DMS79 (cell line): ENCODE data around the gene MAPK14.

Source experiments
- DNase-seq: peaks from one replicate; lab custom pipeline; 2025; lab: John Stamatoyannopoulos, UW

The MAPK14 gene

DNA sequence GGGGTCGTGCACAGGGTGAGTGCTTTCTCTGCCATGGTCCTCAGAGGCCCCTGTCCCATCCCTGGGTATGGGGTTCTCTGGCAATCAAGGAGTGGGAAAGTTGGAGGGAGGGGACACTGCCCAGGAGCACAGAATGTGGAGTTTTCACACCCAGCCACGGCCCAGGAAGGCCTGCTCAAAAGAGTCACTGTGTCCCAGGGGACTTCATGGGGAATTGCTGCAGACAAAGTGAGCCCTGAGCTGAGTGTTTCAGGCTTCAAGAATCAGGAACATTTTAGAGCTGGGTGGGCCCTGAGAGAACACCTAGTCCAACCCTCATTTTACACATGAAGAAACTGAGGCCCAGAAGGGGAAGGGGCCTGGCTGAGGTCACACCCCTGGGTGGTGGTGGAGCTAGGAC, 108.4 kb downstream of the MAPK14 start:
- DNase-seq: no peak

GRCh38 chr6:36136551-36136950, 108.9 kb downstream of the MAPK14 start:
- no peak for DNase-seq

- DNase-seq: no peak
Observed at GRCh38 chr6:36138667-36139066, 111.1 kb downstream of the MAPK14 start.

GRCh38 chr6:36139431-36139830, 111.8 kb downstream of the MAPK14 start:
- DNase-seq: no peak

GRCh38 chr6:36139991-36140710, 112.5 kb downstream of the MAPK14 start:
- DNase-seq: no peak

DNA sequence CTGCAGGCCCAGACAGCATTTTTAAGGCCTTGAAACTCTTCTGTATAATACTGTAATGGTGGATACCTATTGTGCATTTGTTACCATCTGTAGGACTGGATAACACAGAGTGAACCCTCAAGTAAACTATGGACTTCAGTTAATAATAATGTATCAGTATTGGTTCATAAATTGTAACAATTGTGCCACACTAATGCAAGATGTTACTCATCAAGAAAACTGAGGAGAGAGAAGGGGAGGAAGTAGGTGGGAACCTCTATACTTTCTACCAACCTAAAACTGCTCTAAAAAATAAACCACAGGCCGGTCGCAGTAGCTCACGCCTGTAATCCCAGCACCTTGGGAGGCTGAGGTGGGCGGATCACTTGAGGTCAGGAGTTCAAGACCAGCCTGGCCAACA, 113.5 kb downstream of the MAPK14 start:
- DNase-seq: no peak

DNA sequence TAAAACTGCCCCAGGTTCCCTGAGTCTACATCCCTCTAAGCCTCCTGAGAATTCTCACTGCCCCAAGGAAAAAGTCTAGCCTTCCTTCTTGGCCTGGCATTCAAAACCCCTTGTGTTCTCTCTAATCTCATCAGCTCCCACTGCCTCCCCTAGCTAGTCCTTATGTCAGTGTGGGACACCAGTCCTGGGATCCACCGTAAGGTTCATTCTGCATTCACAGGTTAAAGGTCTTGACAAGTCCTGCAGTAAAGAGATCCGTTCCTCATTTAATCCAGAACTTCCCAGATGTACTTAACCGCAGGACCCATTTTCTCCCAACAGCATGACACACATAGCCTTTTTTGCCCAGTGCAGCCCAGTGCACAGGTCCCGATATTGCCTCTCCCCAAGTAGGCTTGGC, 114.4 kb downstream of the MAPK14 start:
- DNase-seq: no peak

GRCh38 chr6:36142971-36143838, 115.6 kb downstream of the MAPK14 start:
- no peak for DNase-seq

DNA sequence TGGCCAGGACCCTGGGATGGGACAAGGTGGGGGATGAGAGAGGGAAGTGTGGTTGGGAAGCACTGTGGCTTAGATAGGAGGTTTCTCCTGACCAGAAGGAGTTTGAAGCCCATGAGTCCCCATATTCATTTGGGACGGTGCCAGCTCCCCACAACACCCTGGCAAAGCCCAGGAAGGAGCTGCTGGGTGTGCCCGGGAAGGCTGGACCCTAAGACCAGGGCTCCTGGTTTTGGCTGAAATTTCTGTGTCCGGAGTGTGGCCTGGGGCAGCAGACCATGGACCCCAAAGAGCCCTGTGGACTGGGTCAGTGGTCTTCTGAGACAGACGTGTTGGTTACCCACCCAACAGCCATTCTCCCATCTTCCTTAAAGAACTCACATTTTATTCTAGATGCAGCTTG, 117.9 kb downstream of the MAPK14 start:
- DNase-seq: no peak

DNA sequence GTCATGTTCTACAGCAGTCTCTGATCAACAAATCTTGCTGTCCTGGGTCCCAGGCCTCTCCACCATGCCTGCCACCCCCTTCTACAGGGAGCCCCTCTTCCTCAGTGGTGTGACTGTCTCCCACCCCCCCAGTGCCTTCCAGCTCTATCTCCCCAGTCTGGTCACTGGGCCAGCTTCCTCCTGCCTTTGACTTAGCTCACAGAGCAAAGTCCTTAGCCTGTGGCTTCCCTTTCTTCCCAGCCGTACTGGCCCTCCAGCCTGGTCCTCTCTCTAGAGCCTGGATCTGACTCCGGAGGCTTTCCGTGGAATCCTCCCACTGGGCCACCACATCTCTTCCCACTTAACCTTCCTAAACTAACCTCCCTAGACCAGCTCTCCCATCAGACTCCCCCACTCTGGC, 119.7 kb downstream of the MAPK14 start:
- no peak for DNase-seq

DNA sequence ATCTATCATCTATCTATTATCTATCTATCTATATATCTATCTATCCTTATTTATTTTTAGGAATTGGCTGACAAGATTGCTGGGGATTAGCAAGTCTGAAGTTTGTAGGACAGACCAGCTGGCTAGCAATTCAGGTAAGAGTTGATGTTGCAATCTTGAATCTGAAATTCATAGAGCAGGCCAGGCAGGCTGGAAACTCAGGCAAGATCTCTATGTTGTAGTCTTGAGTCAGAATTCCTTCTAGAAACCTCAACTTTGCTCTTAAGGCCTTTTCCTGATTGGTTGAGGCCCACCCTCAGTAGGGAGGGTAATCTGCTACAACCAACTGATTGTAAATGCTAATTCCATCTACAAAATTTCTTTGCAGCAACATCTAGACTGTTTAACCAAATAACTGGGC, 121.9 kb downstream of the MAPK14 start:
- no peak for DNase-seq

- DNase-seq: no peak
Observed at GRCh38 chr6:36150283-36150682, 122.7 kb downstream of the MAPK14 start.

GRCh38 chr6:36154286-36154685, 126.7 kb downstream of the MAPK14 start:
- DNase-seq: peak; percentile 18

GRCh38 chr6:36155662-36156061, 128.1 kb downstream of the MAPK14 start:
- no peak for DNase-seq

DNA sequence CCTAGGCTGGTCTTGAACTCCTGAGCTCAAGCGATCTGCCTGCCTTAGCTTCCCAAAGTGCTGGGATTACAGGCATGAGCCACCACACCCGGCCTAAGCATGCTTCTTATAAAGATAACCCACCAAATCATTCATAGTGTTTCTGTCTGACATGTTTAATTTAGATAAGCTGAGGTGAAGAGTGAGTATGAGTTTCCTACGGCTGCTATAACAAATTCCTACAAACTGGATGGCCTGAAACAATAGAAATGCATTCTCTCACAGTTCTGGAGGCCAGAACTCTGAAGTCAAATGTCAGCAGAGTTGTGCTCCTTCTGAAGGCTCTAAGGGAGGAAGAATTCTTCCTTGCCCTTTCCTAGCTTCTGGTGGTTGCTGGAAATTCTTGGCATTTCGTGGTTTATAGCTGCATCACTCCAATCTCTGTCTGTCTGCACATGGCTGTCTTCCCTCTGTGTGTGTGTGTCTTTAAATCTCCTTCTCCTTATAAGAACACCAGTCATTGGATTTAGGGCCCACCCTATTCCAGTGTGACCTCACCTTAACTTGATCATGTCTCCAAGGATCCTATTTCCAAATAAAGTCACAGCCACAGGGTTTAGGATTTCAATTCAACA, 132.6 kb downstream of the MAPK14 start:
- no peak for DNase-seq
